ENCODE data around the gene EPHA6. TPM values are rescaled to one million over a fixed set of nuclear protein-coding genes. Genes with fewer than 3 reads are reported as not detected.

The EPHA6 gene
- total and polyA plus RNA-seq, 9 of the 15 experiments (the other 6 are each of a cell fraction or from before 2014, with no cell fraction given) = not detected

DNA sequence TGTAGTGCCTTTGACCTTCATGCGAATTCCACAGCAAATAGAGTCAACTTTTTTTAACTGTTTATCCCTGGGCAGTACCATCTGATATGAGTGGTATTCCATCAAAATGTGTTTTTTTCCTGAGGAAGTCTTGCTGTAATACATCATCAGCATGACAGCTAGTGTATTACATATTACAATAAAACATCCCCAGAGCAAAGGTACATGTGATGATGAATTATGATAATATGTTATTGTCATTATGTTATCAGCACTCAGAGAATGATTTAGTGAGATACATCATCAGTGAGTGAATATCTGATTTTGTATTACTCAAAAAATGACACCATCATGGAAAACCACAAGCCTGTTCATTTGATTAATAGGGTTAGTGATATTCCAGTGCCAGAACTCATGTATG, 880.5 kb downstream of the EPHA6 start:
- no peak for TF ChIP-seq STAT5A (IDR thresholded peaks at IDR 0.05; ENCODE audit: borderline replicate concordance, low read length)
- no peak for TF ChIP-seq SMARCC2 (IDR thresholded peaks at IDR 0.05; ENCODE audit: low read depth)
- no peak overlapping the region for H3K4me2 ChIP-seq (ENCODE audit: insufficient read depth, low read length)
- WGBS (ENCODE audit: insufficient coverage, low coverage, missing lambda C conversion rate) = 7% methylated on average over 1 of the region's 1 CpG
- no peaks in the 10 kb centered on the region for H3K36me3 ChIP-seq (ENCODE audit: control insufficient read depth, insufficient read depth, low read length)
- no peak overlapping the region for H3K4me3 ChIP-seq
- no peaks in the 10 kb centered on the region for H3K9me3 ChIP-seq (replicated peaks; ENCODE audit: control insufficient read depth, insufficient read depth, low read depth, low read length)
- DNase-seq (ENCODE audit: extremely low read depth in 1 of 4, low spot score in 3 of 4) (no peak), ATAC-seq (no peak), FAIRE-seq (no peak)
- POLR2A ChIA-PET = no interaction called here
- H3K27me3 ChIP-seq (ENCODE audit: control insufficient read depth in 2 of 2, insufficient read depth in 2 of 2, low read length in 2 of 2) = no peaks in the 10 kb centered on the region
- H3K9me1 ChIP-seq (ENCODE audit: control insufficient read depth, insufficient read depth, low read length) = no peaks in the 10 kb centered on the region
- CTCF ChIA-PET (ENCODE audit: low intra/inter-chr PET ratio) = interaction anchor here (0.5 kb wide), 1 partner anchor 493 kb away, joined by 3 read pairs; no protein-coding TSS in a partner anchor
- H3K27ac ChIP-seq (ENCODE audit: extremely low read depth, low read depth, low read length) = no peak overlapping the region
- intact Hi-C loops (cut with micrococcal nuclease) = no loop called here
- H3K79me2 ChIP-seq (ENCODE audit: control insufficient read depth, insufficient read depth, low read length) = no peaks in the 10 kb centered on the region
- in situ Hi-C loops (cut with MboI) = no loop called here
- H3K4me1 ChIP-seq (replicated peaks in 1 of 2; ENCODE audit: control insufficient read depth in 2 of 2, insufficient read depth in 2 of 2, low read length in 2 of 2) = no peaks in the 10 kb centered on the region
- H4K20me1 ChIP-seq (replicated peaks; ENCODE audit: control insufficient read depth, insufficient read depth, low read length) = no peaks in the 10 kb centered on the region
- no peak overlapping the region for H2AFZ ChIP-seq (ENCODE audit: low read depth, low read length)
- no TSS peak for BruUV-seq (replicated peaks)
- no peak overlapping the region for H3K9ac ChIP-seq (ENCODE audit: insufficient read depth in 1 of 2, low read depth in 2 of 2, low read length in 2 of 2)

GRCh38 chr3:97698691-97699090, 884.3 kb downstream of the EPHA6 start:
- ATAC-seq (no peak), DNase-seq (ENCODE audit: extremely low read depth in 1 of 4, low spot score in 3 of 4) (no peak), FAIRE-seq (no peak)
- Histone ChIP-seq H3K9me1 (ENCODE audit: control insufficient read depth, insufficient read depth, low read length) (no peaks in the 10 kb centered on the region), H3K4me2 (ENCODE audit: insufficient read depth, low read length) (no peak overlapping the region), H3K4me3 (no peak overlapping the region), H3K27me3 (ENCODE audit: control insufficient read depth in 2 of 2, insufficient read depth in 2 of 2, low read length in 2 of 2) (no peaks in the 10 kb centered on the region), H3K4me1 (replicated peaks in 1 of 2; ENCODE audit: control insufficient read depth in 2 of 2, insufficient read depth in 2 of 2, low read length in 2 of 2) (no peaks in the 10 kb centered on the region), H4K20me1 (replicated peaks; ENCODE audit: control insufficient read depth, insufficient read depth, low read length) (no peaks in the 10 kb centered on the region), H3K27ac (ENCODE audit: extremely low read depth, low read depth, low read length) (no peak overlapping the region), H3K36me3 (ENCODE audit: control insufficient read depth, insufficient read depth, low read length) (no peaks in the 10 kb centered on the region), H2AFZ (ENCODE audit: low read depth, low read length) (no peak overlapping the region), H3K79me2 (ENCODE audit: control insufficient read depth, insufficient read depth, low read length) (no peaks in the 10 kb centered on the region), H3K9ac (ENCODE audit: insufficient read depth in 1 of 2, low read depth in 2 of 2, low read length in 2 of 2) (no peak overlapping the region), H3K9me3 (replicated peaks; ENCODE audit: control insufficient read depth, insufficient read depth, low read depth, low read length) (no peaks in the 10 kb centered on the region)
- WGBS (ENCODE audit: insufficient coverage, low coverage, missing lambda C conversion rate) = 3% methylated on average over 5 of the region's 5 CpGs
- ChIA-PET POLR2A (no interaction called here), CTCF (ENCODE audit: low intra/inter-chr PET ratio) (no interaction called here)
- intact Hi-C loops (cut with micrococcal nuclease) (no loop called here), in situ Hi-C loops (cut with MboI) (no loop called here)
- no TSS peak for BruUV-seq (replicated peaks)
- TF ChIP-seq ZNF699 (CRISPR knock-in tag; IDR thresholded peaks at IDR 0.05; ENCODE audit: insufficient replicate concordance) = no peak
- TF ChIP-seq SIRT6 (IDR thresholded peaks at IDR 0.05; ENCODE audit: low read depth, low read length) = no peak
- TF ChIP-seq MCM2 (IDR thresholded peaks at IDR 0.05; ENCODE audit: low read depth) = no peak
- TF ChIP-seq ERF (CRISPR knock-in tag; IDR thresholded peaks at IDR 0.05) = no peak
- no peak for TF ChIP-seq TBL1XR1 (IDR thresholded peaks at IDR 0.05; ENCODE audit: low read length in 2 of 2)
- no peak for TF ChIP-seq NR2C2 (CRISPR knock-in tag; IDR thresholded peaks at IDR 0.05)
- no peak for TF ChIP-seq NR2C2 (tag; IDR thresholded peaks at IDR 0.05)
- no peak for TF ChIP-seq ZNF766 (CRISPR knock-in tag; conservative IDR thresholded peaks at IDR 0.05)
- no peak for TF ChIP-seq ETV6 (IDR thresholded peaks at IDR 0.05; ENCODE audit: borderline replicate concordance in 1 of 2, low read depth in 2 of 2, low read length in 1 of 2)
- no peak for TF ChIP-seq ETV6 (CRISPR knock-in tag; IDR thresholded peaks at IDR 0.05; ENCODE audit: borderline replicate concordance)
- no peak for TF ChIP-seq MAFF (IDR thresholded peaks at IDR 0.05; ENCODE audit: low read length)

Measured in K562 (cell line).